ENCODE measurements around the gene ILDR2. TPM values are rescaled to one million over a fixed set of nuclear protein-coding genes. Genes with fewer than 3 reads are reported as not detected.

ILDR2 gene
- total and polyA plus RNA-seq, 7 donors: 0.01 to 0.30 (median 0.12) TPM

DNA sequence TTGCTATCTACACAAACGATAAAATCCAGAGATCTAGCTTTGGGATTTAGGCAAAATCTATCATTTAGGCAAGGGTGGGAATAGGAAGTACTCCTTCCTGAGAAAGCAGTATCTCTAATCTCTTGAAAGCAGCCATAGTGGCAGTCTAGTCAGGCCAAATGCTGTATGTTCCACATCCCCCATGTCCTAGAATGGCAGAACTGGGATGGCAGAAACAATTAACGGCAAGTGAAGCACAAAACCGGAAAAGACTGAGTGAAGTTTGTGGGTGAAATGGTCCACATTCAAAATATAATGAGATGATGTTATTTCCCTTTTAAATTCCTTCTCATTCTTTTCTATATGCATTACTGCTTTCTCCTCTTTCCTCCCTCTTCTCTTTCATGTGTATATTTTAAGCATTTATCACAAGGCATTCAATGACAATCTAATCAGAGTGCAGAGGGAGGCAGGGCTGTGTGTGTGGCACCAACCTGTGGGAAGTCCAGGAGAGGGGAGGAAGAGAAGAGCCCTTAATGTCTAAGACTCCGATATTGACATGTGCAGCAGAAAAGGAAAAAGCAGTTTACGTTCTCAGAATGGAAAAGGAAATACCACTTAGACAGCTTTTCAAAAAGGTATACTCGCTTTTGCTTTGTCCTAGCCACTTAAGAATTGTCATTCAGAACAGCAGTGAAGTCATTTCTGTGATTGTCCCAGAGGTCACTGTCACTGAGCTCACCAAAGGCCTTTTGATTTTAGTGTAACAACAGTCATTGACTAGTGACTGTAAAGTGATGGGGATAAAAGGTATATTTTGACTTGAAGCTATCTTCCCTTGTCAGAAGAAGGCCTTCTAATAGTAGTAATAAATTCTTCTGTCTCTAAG is 57.0 kb downstream of the ILDR2 start:
- Histone ChIP-seq H3K27ac (no peak overlapping the region), H3K4me1 (no peaks in the 10 kb centered on the region), H3K27me3 (ENCODE audit: insufficient read depth in 3 of 3, low read length in 2 of 3) (peaks cover 0 to 43% (median 10%) of the 10 kb centered on the region in 3 donors), H3K4me3 (no peak overlapping the region), H3K36me3 (ENCODE audit: insufficient read depth in 1 of 2, low read depth in 1 of 2) (no peaks in the 10 kb centered on the region), H3K9me3 (no peaks in the 10 kb centered on the region)
- DNase-seq (no peak), ATAC-seq (no peak)
- intact Hi-C loops (cut with DNase I): no loop called here
- 87 to 94% (median 90%) methylated on average over 6 of the region's 6 CpGs for WGBS, 3 donors
- TF ChIP-seq, protein P1, sequence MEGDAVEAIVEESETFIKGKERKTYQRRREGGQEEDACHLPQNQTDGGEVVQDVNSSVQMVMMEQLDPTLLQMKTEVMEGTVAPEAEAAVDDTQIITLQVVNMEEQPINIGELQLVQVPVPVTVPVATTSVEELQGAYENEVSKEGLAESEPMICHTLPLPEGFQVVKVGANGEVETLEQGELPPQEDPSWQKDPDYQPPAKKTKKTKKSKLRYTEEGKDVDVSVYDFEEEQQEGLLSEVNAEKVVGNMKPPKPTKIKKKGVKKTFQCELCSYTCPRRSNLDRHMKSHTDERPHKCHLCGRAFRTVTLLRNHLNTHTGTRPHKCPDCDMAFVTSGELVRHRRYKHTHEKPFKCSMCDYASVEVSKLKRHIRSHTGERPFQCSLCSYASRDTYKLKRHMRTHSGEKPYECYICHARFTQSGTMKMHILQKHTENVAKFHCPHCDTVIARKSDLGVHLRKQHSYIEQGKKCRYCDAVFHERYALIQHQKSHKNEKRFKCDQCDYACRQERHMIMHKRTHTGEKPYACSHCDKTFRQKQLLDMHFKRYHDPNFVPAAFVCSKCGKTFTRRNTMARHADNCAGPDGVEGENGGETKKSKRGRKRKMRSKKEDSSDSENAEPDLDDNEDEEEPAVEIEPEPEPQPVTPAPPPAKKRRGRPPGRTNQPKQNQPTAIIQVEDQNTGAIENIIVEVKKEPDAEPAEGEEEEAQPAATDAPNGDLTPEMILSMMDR (IDR thresholded peaks at IDR 0.05): no peak

DNA sequence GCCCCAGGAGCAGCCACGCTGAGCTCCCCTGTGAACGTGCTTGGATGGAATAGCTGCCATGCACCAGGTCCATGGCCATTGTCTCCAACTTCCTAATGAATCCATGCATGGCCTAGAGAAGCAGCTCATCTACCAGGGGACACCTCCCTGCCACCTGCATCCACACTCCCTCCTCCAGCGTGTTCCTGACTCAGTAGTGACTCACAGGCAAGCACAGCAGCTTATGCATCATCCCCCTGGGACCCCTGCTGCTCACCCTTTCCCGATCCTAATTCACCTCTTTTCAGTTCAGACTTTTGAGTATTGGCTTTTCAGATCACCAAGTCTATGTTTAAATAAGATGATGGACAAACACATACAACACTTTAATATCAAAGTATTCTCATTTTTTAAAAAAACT is 59.4 kb downstream of the ILDR2 start:
- ATAC-seq (no peak), DNase-seq (no peak)
- TF ChIP-seq, protein P1 (IDR thresholded peaks at IDR 0.05): no peak
- no peak overlapping the region for H3K4me3 ChIP-seq
- 82 to 89% (median 84%) methylated on average over 4 of the region's 4 CpGs for WGBS, 3 donors
- H3K36me3 ChIP-seq (ENCODE audit: insufficient read depth in 1 of 2, low read depth in 1 of 2): no peaks in the 10 kb centered on the region
- H3K4me1 ChIP-seq: no peaks in the 10 kb centered on the region
- intact Hi-C loops (cut with DNase I): no loop called here
- H3K9me3 ChIP-seq: peaks cover 6% of the 10 kb centered on the region
- no peak overlapping the region for H3K27ac ChIP-seq
- peaks cover 0 to 32% (median 8%) of the 10 kb centered on the region in 3 donors for H3K27me3 ChIP-seq (ENCODE audit: insufficient read depth in 3 of 3, low read length in 2 of 3)

DNA sequence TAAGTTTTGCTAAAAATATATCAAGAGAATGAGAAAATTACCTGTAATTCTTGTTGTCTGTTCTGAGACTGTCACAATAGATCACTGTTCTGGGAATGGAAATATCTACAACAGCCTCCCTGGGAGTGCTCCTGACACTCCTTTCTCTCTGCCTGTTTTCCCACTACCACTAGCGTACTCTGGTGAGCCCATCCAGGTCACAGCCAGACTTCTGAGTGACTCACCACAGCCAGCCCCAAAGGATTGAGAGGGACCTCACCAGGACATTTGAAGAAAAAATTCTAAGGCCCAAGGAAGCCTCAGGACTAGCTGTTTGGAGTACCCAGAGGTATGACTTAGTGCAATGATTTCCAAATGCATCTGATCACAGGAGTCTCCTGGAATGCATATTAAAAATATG is 60.3 kb downstream of the ILDR2 start:
- intact Hi-C loops (cut with DNase I): no loop called here
- Histone ChIP-seq H3K36me3 (ENCODE audit: insufficient read depth in 1 of 2, low read depth in 1 of 2) (no peaks in the 10 kb centered on the region), H3K9me3 (peaks cover 6% of the 10 kb centered on the region), H3K27me3 (ENCODE audit: insufficient read depth in 3 of 3, low read length in 2 of 3) (peaks cover 0 to 23% (median 5%) of the 10 kb centered on the region in 3 donors), H3K27ac (no peak overlapping the region), H3K4me3 (no peak overlapping the region), H3K4me1 (no peaks in the 10 kb centered on the region)
- ATAC-seq (no peak), DNase-seq (no peak)
- TF ChIP-seq, protein P1 (IDR thresholded peaks at IDR 0.05): no peak
- WGBS, 3 donors: 89 to 98% (median 94%) methylated on average over 1 of the region's 1 CpG

DNA sequence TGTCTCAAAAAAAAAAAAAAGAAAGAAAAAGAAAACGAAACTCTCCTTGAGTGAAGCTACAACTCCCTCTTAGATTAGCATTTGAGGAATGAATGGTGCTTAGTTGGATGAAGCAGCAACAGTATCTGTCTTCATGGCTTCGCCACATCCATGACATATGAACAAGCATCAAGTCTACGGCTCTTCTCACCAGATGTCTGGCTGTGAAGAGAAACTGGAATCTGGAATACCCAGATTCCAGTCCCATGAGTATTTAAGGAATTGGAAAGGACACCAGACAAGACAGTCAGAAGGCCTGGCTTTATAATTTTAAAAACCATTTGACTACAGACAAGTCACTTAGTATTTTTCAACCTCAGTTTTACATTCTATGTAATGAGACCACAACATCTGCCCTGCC is 61.2 kb downstream of the ILDR2 start:
- ATAC-seq (no peak), DNase-seq (no peak)
- no peak overlapping the region for H3K27ac ChIP-seq
- H3K4me1 ChIP-seq: no peaks in the 10 kb centered on the region
- H3K4me3 ChIP-seq: no peak overlapping the region
- H3K9me3 ChIP-seq: peaks cover 6% of the 10 kb centered on the region
- intact Hi-C loops (cut with DNase I): no loop called here
- peaks cover 0 to 13% (median 2%) of the 10 kb centered on the region in 3 donors for H3K27me3 ChIP-seq (ENCODE audit: insufficient read depth in 3 of 3, low read length in 2 of 3)
- no peaks in the 10 kb centered on the region for H3K36me3 ChIP-seq (ENCODE audit: insufficient read depth in 1 of 2, low read depth in 1 of 2)
- WGBS, 3 donors: 63 to 75% (median 71%) methylated on average over 3 of the region's 3 CpGs
- TF ChIP-seq, protein P1 (IDR thresholded peaks at IDR 0.05): no peak
